GM18951 (cell line): ENCODE results near the gene MTA1.
A peak's percentile ranks its signal among the peaks of the same experiment; 100 is the strongest.

Experiments
- POLR2A ChIP-seq: IDR thresholded peaks from 4 replicates; pipeline ENCODE4 v1.6.1; 2011; ENCODE audit warnings: mild to moderate bottlenecking; ENCODE audit not compliant: insufficient read length, insufficient read depth; ENCODE audit errors: extremely low read depth
- in situ Hi-C: fragments of 300-500 bp; cut with MboI; formaldehyde crosslinking; loops from one replicate; pipeline ENCODE4 v1.12.0; 2022; ENCODE audit warnings: low sequenced_read_pairs, mixed read lengths, inconsistent platforms; ENCODE audit not compliant: unreplicated experiment

Gene MTA1

GRCh38 chr14:105391541-105391940 is 28.1 kb upstream of the MTA1 start:
- in situ Hi-C loops: no loop called here
- no peak for TF ChIP-seq POLR2A

- TF ChIP-seq POLR2A: no peak
- in situ Hi-C loops: no loop called here
Observed at GRCh38 chr14:105392131-105393090, 27.2 kb upstream of the MTA1 start.

- no peak for TF ChIP-seq POLR2A
- in situ Hi-C loops: no loop called here
Observed at GRCh38 chr14:105393151-105393550, 26.5 kb upstream of the MTA1 start.

- in situ Hi-C loops: no loop called here
Observed at GRCh38 chr14:105394714-105395537, 24.7 kb upstream of the MTA1 start.

GRCh38 chr14:105395538-105395854 is 24.1 kb upstream of the MTA1 start:
- TF ChIP-seq POLR2A: no peak
- in situ Hi-C loops: no loop called here

More at GRCh38 chr14:105394714-105395537, 24.7 kb upstream of the MTA1 start:
- no peak for TF ChIP-seq POLR2A

- in situ Hi-C loops: no loop called here
- TF ChIP-seq POLR2A: no peak
Observed at GRCh38 chr14:105397350-105397931, 22.2 kb upstream of the MTA1 start.

- in situ Hi-C loops: no loop called here
- TF ChIP-seq POLR2A: peak; percentile 86
Observed at GRCh38 chr14:105398044-105398725, 21.4 kb upstream of the MTA1 start, which contains the start of gene TEX22. TEX22 (plus strand) TSS chr14:105398538; CDS start chr14:105399341, 803 bp downstream.

GRCh38 chr14:105398726-105399465 is 20.7 kb upstream of the MTA1 start:
- in situ Hi-C loops: no loop called here
- no peak for TF ChIP-seq POLR2A

GRCh38 chr14:105399466-105399775 is 20.2 kb upstream of the MTA1 start:
- no peak for TF ChIP-seq POLR2A
- in situ Hi-C loops: no loop called here

- in situ Hi-C loops: no loop called here
- no peak for TF ChIP-seq POLR2A
Observed at GRCh38 chr14:105400016-105400415, 19.6 kb upstream of the MTA1 start.

- in situ Hi-C loops: no loop called here
- no peak for TF ChIP-seq POLR2A
Observed at GRCh38 chr14:105401699-105402098, 17.9 kb upstream of the MTA1 start.

- no peak for TF ChIP-seq POLR2A
- in situ Hi-C loops: no loop called here
Observed at GRCh38 chr14:105408592-105408991, 11.0 kb upstream of the MTA1 start.
